Endothelial cell of umbilical vein (primary cell): ENCODE data around the gene SNAPC4. TPM values are rescaled to one million over a fixed set of nuclear protein-coding genes. Genes with fewer than 3 reads are reported as not detected.

Experiments used
- BruUV-seq: library from RNA; stranded (reverse); fragments of 400-500 nt; replicated peaks from 2 replicates; lab custom pipeline; 2021; lab: Mats Ljungman, UMichigan
- CTCF ChIA-PET: fragments of 300-600, 350-600 bp; sonication (Branson Sonifier 250); formaldehyde crosslinking; loops from one replicate; lab custom pipeline; 2021; ENCODE audit warnings: antibody characterized with exemption, inconsistent platforms; lab: Charles Lee
- POLR2A ChIA-PET: fragments of 300-600, 350-600 bp; sonication (Branson Sonifier 250); formaldehyde crosslinking; loops from one replicate; lab custom pipeline; 2021; ENCODE audit warnings: antibody characterized with exemption, inconsistent platforms; lab: Charles Lee
- DNase-seq: peaks from one replicate; pipeline ENCODE4 v3.0.0-alpha.2; 2011; ENCODE audit warnings: low read depth, low spot score
- FAIRE-seq: peaks from 2 replicates; lab custom pipeline; 2011; peaks lifted over from hg19 to GRCh38; lab: Jason Lieb, UNC
- H2AFZ ChIP-seq: 2 replicates; pipeline ENCODE4 v1.6.0; 2012; ENCODE audit warnings: low read depth, low read length, control low read depth, inconsistent platforms
- H3K27ac ChIP-seq: 2 replicates; pipeline ENCODE4 v1.5.1; 2011; ENCODE audit warnings: low read depth, mild to moderate bottlenecking, control low read depth, low read length, moderate library complexity; ENCODE audit not compliant: insufficient read depth
- H3K27me3 ChIP-seq, 2 experiments: 2 replicates each; pipeline versions ENCODE4 v1.6.0 to v1.6.1; 2011; ENCODE audit warnings: low read length in 2 of 2, mixed read lengths in 1 of 2; ENCODE audit not compliant: control insufficient read depth in 2 of 2, insufficient read depth in 2 of 2
- H3K36me3 ChIP-seq, 2 experiments: 2 replicates in 1 of 2; 3 replicates in 1 of 2; pipeline ENCODE4 v1.5.1; 2011; ENCODE audit warnings: low read length in 2 of 2, mild to moderate bottlenecking in 1 of 2, moderate library complexity in 1 of 2; ENCODE audit not compliant: control insufficient read depth in 2 of 2, insufficient read depth in 2 of 2; ENCODE audit errors: extremely low read depth in 1 of 2
- H3K4me1 ChIP-seq: 3 replicates; pipeline ENCODE4 v1.5.1; 2011; ENCODE audit warnings: mild to moderate bottlenecking, low read length; ENCODE audit not compliant: control insufficient read depth, insufficient read depth; ENCODE audit errors: extremely low read depth
- H3K4me2 ChIP-seq: 2 replicates; pipeline ENCODE4 v1.6.1; 2011; ENCODE audit warnings: low read length, control low read depth, mixed read lengths; ENCODE audit not compliant: insufficient read depth
- H3K4me3 ChIP-seq, 3 experiments: fragments of 200-600 bp in 1 of 3; sonication (generic), shearing (Covaris generic) in 1 of 3; replicated peaks in 1 of 3; 2 replicates each; pipeline ENCODE4 v1.5.1; 2011 to 2016; ENCODE audit warnings: control low read depth in 3 of 3, low read length in 3 of 3, mild to moderate bottlenecking in 2 of 3, inconsistent platforms in 1 of 3, low read depth in 1 of 3, moderate library complexity in 1 of 3; ENCODE audit not compliant: insufficient read depth in 1 of 3
- H3K79me2 ChIP-seq: 2 replicates; pipeline ENCODE4 v1.6.0; 2012; ENCODE audit warnings: low read length, inconsistent platforms; ENCODE audit not compliant: control insufficient read depth, insufficient read depth
- H3K9ac ChIP-seq: replicated peaks from 2 replicates; pipeline ENCODE3; 2011; ENCODE audit warnings: low read length, control low read depth; ENCODE audit not compliant: insufficient read depth; ENCODE audit errors: extremely low read depth
- H3K9me1 ChIP-seq: replicated peaks from 3 replicates; pipeline ENCODE4 v1.6.0; 2011; ENCODE audit warnings: mild to moderate bottlenecking, low read length; ENCODE audit not compliant: control insufficient read depth, insufficient read depth; ENCODE audit errors: extremely low read depth
- H3K9me3 ChIP-seq: replicated peaks from 2 replicates; pipeline ENCODE4 v1.5.1; 2012; ENCODE audit warnings: low read length, inconsistent platforms; ENCODE audit not compliant: control insufficient read depth, insufficient read depth
- H4K20me1 ChIP-seq: replicated peaks from 2 replicates; pipeline ENCODE3; 2011; ENCODE audit warnings: mild to moderate bottlenecking, low read length; ENCODE audit not compliant: control insufficient read depth, insufficient read depth; ENCODE audit errors: extremely low read depth
- CTCF ChIP-seq, 2 donors: IDR thresholded peaks; 1 replicate in 1 of 2; 2 replicates in 1 of 2; pipeline ENCODE4 v1.5.1; 2011; ENCODE audit warnings: low read length in 2 of 2, mild to moderate bottlenecking in 2 of 2, moderate library complexity in 2 of 2, control low read depth in 1 of 2, inconsistent platforms in 1 of 2, low read depth in 1 of 2; ENCODE audit not compliant: insufficient read depth in 1 of 2; ENCODE audit errors: extremely low read depth in 1 of 2
- EZH2 ChIP-seq: IDR thresholded peaks from 2 replicates; pipeline ENCODE4 v1.6.1; 2012; ENCODE audit warnings: borderline replicate concordance, low read depth, mild to moderate bottlenecking, moderate library complexity, low read length, inconsistent platforms; ENCODE audit not compliant: severe bottlenecking
- FOS ChIP-seq: IDR thresholded peaks from 2 replicates; pipeline ENCODE4 v1.6.1; 2011; ENCODE audit warnings: mild to moderate bottlenecking, low read length, moderate library complexity, borderline replicate concordance; ENCODE audit not compliant: insufficient read depth
- GATA2 ChIP-seq: IDR thresholded peaks from 2 replicates; pipeline ENCODE4 v1.7.0; 2011; ENCODE audit warnings: low read depth, mild to moderate bottlenecking, moderate library complexity, mixed read lengths, low read length; ENCODE audit not compliant: insufficient read length, insufficient read depth
- JUN ChIP-seq: IDR thresholded peaks from 2 replicates; pipeline ENCODE4 v1.6.1; 2011; ENCODE audit warnings: borderline replicate concordance, low read depth; ENCODE audit not compliant: insufficient read length, insufficient read depth
- MAX ChIP-seq: IDR thresholded peaks from 2 replicates; pipeline ENCODE4 v1.6.1; 2011; ENCODE audit not compliant: insufficient read depth, insufficient read length
- MYC ChIP-seq: IDR thresholded peaks from one replicate; pipeline ENCODE4 v1.6.1; 2011; ENCODE audit warnings: mild to moderate bottlenecking, low read depth, low read length
- POLR2A ChIP-seq: IDR thresholded peaks from 2 replicates; pipeline ENCODE4 v1.6.1; 2012; ENCODE audit warnings: low read depth, mild to moderate bottlenecking, control low read depth, low read length
- POLR2AphosphoS5 ChIP-seq: IDR thresholded peaks from 2 replicates; pipeline ENCODE4 v1.6.1; 2012; ENCODE audit warnings: low read depth, mild to moderate bottlenecking, control low read depth, low read length, moderate library complexity; ENCODE audit not compliant: insufficient read depth
- dilution Hi-C: fragments of 300-500 bp; cut with MboI; formaldehyde crosslinking; loops from one replicate; pipeline ENCODE4 v1.15.0; 2019; ENCODE audit warnings: low sequenced_read_pairs; ENCODE audit not compliant: extremely low pct_ligation_motif_present
- intact Hi-C: fragments of 100-400 bp; cut with micrococcal nuclease; formaldehyde crosslinking; loops from one replicate; pipeline ENCODE4 v1.10.0; 2022
- polyA plus RNA-seq, 4 experiments: library from polyadenylated mRNA; depleted of rRNA in 3 of 4; stranded (reverse) in 3 of 4; unstranded in 1 of 4; fragments of >200 nt; gene quantifications; 2 replicates each; pipeline versions ENCODE4 v1.2.1 to v1.2.3, GENCODE V29; 2011 to 2012; ENCODE audit warnings: missing spikeins in 1 of 4
- total RNA-seq: library from RNA; stranded (reverse); gene quantifications from 2 replicates; pipeline ENCODE4 v1.2.3, GENCODE V29; 2021

The SNAPC4 gene
- total and polyA plus RNA-seq, 2 donors (not counting 3 experiments of a cell fraction or from before 2014, with no cell fraction given), result 6.7 to 17.5 TPM

GRCh38 chr9:136379891-136380290, 20.1 kb downstream of the SNAPC4 start:
- Histone ChIP-seq H3K4me1 (no peaks in the 10 kb centered on the region), H2AFZ (no peak overlapping the region), H4K20me1 (no peaks in the 10 kb centered on the region), H3K9me1 (no peaks in the 10 kb centered on the region), H3K36me3 (peaks cover 4 to 51% of the 10 kb centered on the region in 2 experiments), H3K4me3 (no peak overlapping the region), H3K79me2 (no peaks in the 10 kb centered on the region), H3K9ac (no peak overlapping the region), H3K9me3 (no peaks in the 10 kb centered on the region), H3K27me3 (no peaks in the 10 kb centered on the region), H3K27ac (no peak overlapping the region), H3K4me2 (no peak overlapping the region)
- DNase-seq, result no peak
- FAIRE-seq, result no peak
- ChIA-PET POLR2A (no interaction called here), CTCF (interaction anchor here (1.1 to 1.3 kb wide), 3 partner anchors 9 to 21 kb away, joined by 3 to 4 read pairs (median 4); no protein-coding TSS in a partner anchor)
- TF ChIP-seq GATA2 (no peak), CTCF (IDR thresholded peaks at IDR 0.05; ENCODE audit: extremely low read depth in 1 of 2, insufficient read depth in 1 of 2, low read depth in 1 of 2, low read length in 2 of 2) (no peak), EZH2 (no peak), POLR2A (no peak), FOS (no peak), MAX (no peak), POLR2AphosphoS5 (no peak), MYC (no peak), JUN (no peak)
- intact Hi-C loops, result no loop called here
- no TSS peak for BruUV-seq
- dilution Hi-C loops, result no loop called here
